NCI-H2107 treated with DMSO at 0.1 percent for 48 hours (cell line): Measurements from ENCODE around the gene SGPL1.

ENCODE experiments used
- DNase-seq: peaks from one replicate; lab custom pipeline; 2025; ENCODE audit not compliant: unreplicated experiment; lab: John Stamatoyannopoulos, UW

Gene SGPL1

GRCh38 chr10:70905071-70906021, 89.6 kb downstream of the SGPL1 start:
- DNase-seq: no peak

GRCh38 chr10:70906031-70906783, 90.5 kb downstream of the SGPL1 start:
- no peak for DNase-seq

- no peak for DNase-seq
Measured at GRCh38 chr10:70906953-70907636, 91.3 kb downstream of the SGPL1 start.

GRCh38 chr10:70907637-70908405, 92.1 kb downstream of the SGPL1 start:
- DNase-seq: no peak

GRCh38 chr10:70908406-70909296, 92.9 kb downstream of the SGPL1 start:
- no peak for DNase-seq

GRCh38 chr10:70909326-70909935, 93.7 kb downstream of the SGPL1 start:
- no peak for DNase-seq

GRCh38 chr10:70910486-70911341, 95.0 kb downstream of the SGPL1 start:
- DNase-seq: no peak

- no peak for DNase-seq
Measured at GRCh38 chr10:70911386-70911785, 95.6 kb downstream of the SGPL1 start.

GRCh38 chr10:70912556-70912955, 96.8 kb downstream of the SGPL1 start:
- no peak for DNase-seq

GRCh38 chr10:70913191-70913892, 97.6 kb downstream of the SGPL1 start:
- no peak for DNase-seq

GRCh38 chr10:70913893-70914240, 98.1 kb downstream of the SGPL1 start:
- no peak for DNase-seq

GRCh38 chr10:70914316-70914864, 98.6 kb downstream of the SGPL1 start:
- DNase-seq: no peak

- DNase-seq: no peak
Measured at GRCh38 chr10:70915206-70915605, 99.5 kb downstream of the SGPL1 start.

- DNase-seq: no peak
Measured at GRCh38 chr10:70915806-70916205, 100.1 kb downstream of the SGPL1 start.

GRCh38 chr10:70916241-70916640, 100.5 kb downstream of the SGPL1 start:
- no peak for DNase-seq

GRCh38 chr10:70917226-70917625, 101.5 kb downstream of the SGPL1 start:
- no peak for DNase-seq

- no peak for DNase-seq
Measured at GRCh38 chr10:70917635-70918034, 101.9 kb downstream of the SGPL1 start.
